ENCODE results near the gene MSI2. TPM values are rescaled to one million over a fixed set of nuclear protein-coding genes. Genes with fewer than 3 reads are reported as not detected.

Gene MSI2
- total and polyA plus RNA-seq, 2 experiments from 2014 or later, result 18.9 to 41.8 TPM

DNA sequence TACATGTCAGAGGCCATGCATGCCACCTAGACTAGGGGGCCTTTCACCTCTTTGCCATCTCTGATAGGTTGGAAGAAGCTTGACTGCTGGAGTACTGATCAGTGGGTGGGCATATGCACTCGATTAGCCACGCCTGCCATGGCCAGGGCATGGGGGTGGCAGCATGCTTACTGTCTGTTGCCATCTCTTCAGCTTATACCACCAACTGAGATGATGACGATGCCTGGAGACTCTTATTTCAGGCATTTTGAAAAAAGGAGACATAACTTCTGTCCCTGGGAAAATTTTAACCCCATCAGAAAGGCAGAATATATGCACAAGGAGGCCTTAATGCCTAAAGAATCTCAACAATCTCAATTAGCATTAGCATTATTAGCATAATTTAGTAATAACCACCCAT, 60.8 kb downstream of the MSI2 start (continued):
- TF ChIP-seq, protein P1, sequence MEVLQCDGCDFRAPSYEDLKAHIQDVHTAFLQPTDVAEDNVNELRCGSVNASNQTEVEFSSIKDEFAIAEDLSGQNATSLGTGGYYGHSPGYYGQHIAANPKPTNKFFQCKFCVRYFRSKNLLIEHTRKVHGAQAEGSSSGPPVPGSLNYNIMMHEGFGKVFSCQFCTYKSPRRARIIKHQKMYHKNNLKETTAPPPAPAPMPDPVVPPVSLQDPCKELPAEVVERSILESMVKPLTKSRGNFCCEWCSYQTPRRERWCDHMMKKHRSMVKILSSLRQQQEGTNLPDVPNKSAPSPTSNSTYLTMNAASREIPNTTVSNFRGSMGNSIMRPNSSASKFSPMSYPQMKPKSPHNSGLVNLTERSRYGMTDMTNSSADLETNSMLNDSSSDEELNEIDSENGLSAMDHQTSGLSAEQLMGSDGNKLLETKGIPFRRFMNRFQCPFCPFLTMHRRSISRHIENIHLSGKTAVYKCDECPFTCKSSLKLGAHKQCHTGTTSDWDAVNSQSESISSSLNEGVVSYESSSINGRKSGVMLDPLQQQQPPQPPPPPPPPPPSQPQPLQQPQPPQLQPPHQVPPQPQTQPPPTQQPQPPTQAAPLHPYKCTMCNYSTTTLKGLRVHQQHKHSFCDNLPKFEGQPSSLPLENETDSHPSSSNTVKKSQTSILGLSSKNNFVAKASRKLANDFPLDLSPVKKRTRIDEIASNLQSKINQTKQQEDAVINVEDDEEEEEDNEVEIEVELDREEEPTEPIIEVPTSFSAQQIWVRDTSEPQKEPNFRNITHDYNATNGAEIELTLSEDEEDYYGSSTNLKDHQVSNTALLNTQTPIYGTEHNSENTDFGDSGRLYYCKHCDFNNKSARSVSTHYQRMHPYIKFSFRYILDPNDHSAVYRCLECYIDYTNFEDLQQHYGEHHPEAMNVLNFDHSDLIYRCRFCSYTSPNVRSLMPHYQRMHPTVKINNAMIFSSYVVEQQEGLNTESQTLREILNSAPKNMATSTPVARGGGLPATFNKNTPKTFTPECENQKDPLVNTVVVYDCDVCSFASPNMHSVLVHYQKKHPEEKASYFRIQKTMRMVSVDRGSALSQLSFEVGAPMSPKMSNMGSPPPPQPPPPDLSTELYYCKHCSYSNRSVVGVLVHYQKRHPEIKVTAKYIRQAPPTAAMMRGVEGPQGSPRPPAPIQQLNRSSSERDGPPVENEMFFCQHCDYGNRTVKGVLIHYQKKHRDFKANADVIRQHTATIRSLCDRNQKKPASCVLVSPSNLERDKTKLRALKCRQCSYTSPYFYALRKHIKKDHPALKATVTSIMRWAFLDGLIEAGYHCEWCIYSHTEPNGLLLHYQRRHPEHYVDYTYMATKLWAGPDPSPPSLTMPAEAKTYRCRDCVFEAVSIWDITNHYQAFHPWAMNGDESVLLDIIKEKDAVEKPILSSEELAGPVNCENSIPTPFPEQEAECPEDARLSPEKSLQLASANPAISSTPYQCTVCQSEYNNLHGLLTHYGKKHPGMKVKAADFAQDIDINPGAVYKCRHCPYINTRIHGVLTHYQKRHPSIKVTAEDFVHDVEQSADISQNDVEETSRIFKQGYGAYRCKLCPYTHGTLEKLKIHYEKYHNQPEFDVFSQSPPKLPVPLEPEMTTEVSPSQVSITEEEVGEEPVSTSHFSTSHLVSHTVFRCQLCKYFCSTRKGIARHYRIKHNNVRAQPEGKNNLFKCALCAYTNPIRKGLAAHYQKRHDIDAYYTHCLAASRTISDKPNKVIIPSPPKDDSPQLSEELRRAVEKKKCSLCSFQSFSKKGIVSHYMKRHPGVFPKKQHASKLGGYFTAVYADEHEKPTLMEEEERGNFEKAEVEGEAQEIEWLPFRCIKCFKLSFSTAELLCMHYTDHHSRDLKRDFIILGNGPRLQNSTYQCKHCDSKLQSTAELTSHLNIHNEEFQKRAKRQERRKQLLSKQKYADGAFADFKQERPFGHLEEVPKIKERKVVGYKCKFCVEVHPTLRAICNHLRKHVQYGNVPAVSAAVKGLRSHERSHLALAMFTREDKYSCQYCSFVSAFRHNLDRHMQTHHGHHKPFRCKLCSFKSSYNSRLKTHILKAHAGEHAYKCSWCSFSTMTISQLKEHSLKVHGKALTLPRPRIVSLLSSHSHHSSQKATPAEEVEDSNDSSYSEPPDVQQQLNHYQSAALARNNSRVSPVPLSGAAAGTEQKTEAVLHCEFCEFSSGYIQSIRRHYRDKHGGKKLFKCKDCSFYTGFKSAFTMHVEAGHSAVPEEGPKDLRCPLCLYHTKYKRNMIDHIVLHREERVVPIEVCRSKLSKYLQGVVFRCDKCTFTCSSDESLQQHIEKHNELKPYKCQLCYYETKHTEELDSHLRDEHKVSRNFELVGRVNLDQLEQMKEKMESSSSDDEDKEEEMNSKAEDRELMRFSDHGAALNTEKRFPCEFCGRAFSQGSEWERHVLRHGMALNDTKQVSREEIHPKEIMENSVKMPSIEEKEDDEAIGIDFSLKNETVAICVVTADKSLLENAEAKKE (CRISPR knock-in tag; IDR thresholded peaks at IDR 0.05), result no peak
- TF ChIP-seq CTCF (conservative IDR thresholded peaks at IDR 0.05; ENCODE audit: low read depth in 2 of 2), result no peak
- no peak for TF ChIP-seq NANOG (IDR thresholded peaks at IDR 0.05; ENCODE audit: borderline replicate concordance)
- no peak for TF ChIP-seq POLR2AphosphoS5 (IDR thresholded peaks at IDR 0.05; ENCODE audit: low read depth)

GRCh38 chr17:57318913-57319312, 62.6 kb downstream of the MSI2 start:
- Histone ChIP-seq H3K36me3 (ENCODE audit: insufficient read depth) (no peaks in the 10 kb centered on the region), H3K4me3 (no peak overlapping the region), H2AFZ (no peak overlapping the region), H3K4me2 (no peak overlapping the region), H3K27ac (ENCODE audit: low read depth) (no peak overlapping the region), H3K79me2 (replicated peaks; ENCODE audit: insufficient read depth) (peaks cover 27% of the 10 kb centered on the region), H3K27me3 (ENCODE audit: insufficient read depth) (no peaks in the 10 kb centered on the region), H3K4me1 (ENCODE audit: insufficient read depth) (peaks cover 17% of the 10 kb centered on the region), H4K20me1 (replicated peaks; ENCODE audit: insufficient read depth) (peaks cover 5% of the 10 kb centered on the region), H3F3A (replicated peaks; ENCODE audit: low read depth) (0 out of 2 replicates have a peak, but pooled peaks cover 6% of the 10 kb centered on the region), H3K9me2 (ENCODE audit: insufficient read depth) (no peaks in the 10 kb centered on the region)
- Mint-ChIP-seq H3K4me3 (no peak overlapping the region), H3K9me3 (no peaks in the 10 kb centered on the region), H3K27me3 (ENCODE audit: insufficient read depth, low read depth, poor library complexity) (peaks cover 9% of the 10 kb centered on the region), H3K4me1 (peaks cover 47% of the 10 kb centered on the region), H3K36me3 (ENCODE audit: low read depth) (peaks cover 9% of the 10 kb centered on the region; the same call in 2 of the 3 replicates), H3K27ac (no peak overlapping the region)
- DNase-seq (ENCODE audit: low spot score), result no peak
- no peak for TF ChIP-seq EZH2phosphoT487 (IDR thresholded peaks at IDR 0.05; ENCODE audit: unreplicated experiment)
- no peak for TF ChIP-seq JUNB (IDR thresholded peaks at IDR 0.05; ENCODE audit: unreplicated experiment)
- ATAC-seq, result no peak

Measured in GM23338 (cell line).